H1 (cell line): ENCODE data around the gene DNM2. TPM values are rescaled to one million over a fixed set of nuclear protein-coding genes. Genes with fewer than 3 reads are reported as not detected.

Experiments
- CTCF ChIA-PET: fragments of 300-600 bp; sonication (Branson Sonifier 250); formaldehyde crosslinking; loops from one replicate; lab custom pipeline; 2021; ENCODE audit not compliant: partially characterized antibody; lab: Charles Lee
- POLR2A ChIA-PET: fragments of 300-600 bp; sonication (Branson Sonifier 250); formaldehyde crosslinking; loops from one replicate; lab custom pipeline; 2021; ENCODE audit warnings: inconsistent platforms; ENCODE audit not compliant: partially characterized antibody; lab: Charles Lee
- DNase-seq, 2 experiments: peaks; one replicate each; pipeline versions ENCODE4 v3.0.0 to v3.0.0-alpha.2; 2010 to 2022; ENCODE audit warnings: low spot score in 2 of 2, low read depth in 1 of 2, mixed read lengths in 1 of 2
- FAIRE-seq: peaks from 2 replicates; lab custom pipeline; 2011; peaks lifted over from hg19 to GRCh38; lab: Jason Lieb, UNC
- H2AFZ ChIP-seq: 2 replicates; pipeline ENCODE4 v1.8.1; 2012; ENCODE audit warnings: low read length, inconsistent platforms
- H2AK5ac ChIP-seq: 2 replicates; pipeline ENCODE4 v1.6.1; 2013; ENCODE audit warnings: low read depth, low read length
- H2BK120ac ChIP-seq: replicated peaks from 2 replicates; pipeline ENCODE3; 2013; ENCODE audit warnings: low read depth, low read length, inconsistent platforms
- H2BK12ac ChIP-seq: 2 replicates; pipeline ENCODE4 v1.6.1; 2013; ENCODE audit warnings: low read depth, low read length
- H2BK15ac ChIP-seq: 2 replicates; pipeline ENCODE4 v1.6.1; 2013; ENCODE audit warnings: low read length
- H2BK20ac ChIP-seq: 2 replicates; pipeline ENCODE4 v1.6.1; 2013; ENCODE audit warnings: low read length
- H2BK5ac ChIP-seq: 2 replicates; pipeline ENCODE4 v1.6.1; 2013; ENCODE audit warnings: low read depth, low read length
- H3K14ac ChIP-seq: 2 replicates; pipeline ENCODE4 v1.6.1; 2013; ENCODE audit warnings: inconsistent platforms; ENCODE audit not compliant: insufficient read length
- H3K18ac ChIP-seq: 2 replicates; pipeline ENCODE4 v1.6.1; 2013; ENCODE audit warnings: low read length; ENCODE audit errors: extremely low read depth
- H3K23ac ChIP-seq: 2 replicates; pipeline ENCODE4 v1.6.1; 2013; ENCODE audit warnings: inconsistent platforms; ENCODE audit not compliant: insufficient read length
- H3K23me2 ChIP-seq: 2 replicates; pipeline ENCODE4 v1.6.1; 2013; ENCODE audit warnings: low read depth, low read length
- H3K27ac ChIP-seq: 2 replicates; pipeline ENCODE4 v1.6.1; 2011; ENCODE audit warnings: low read depth, low read length, inconsistent platforms
- H3K27me3 ChIP-seq, 4 experiments: replicated peaks in 1 of 4; 1 replicate in 1 of 4; 2 replicates in 3 of 4; pipeline versions ENCODE4 v1.6.1 to v1.8.1; 2011 to 2013; ENCODE audit warnings: low read length in 3 of 4, mild to moderate bottlenecking in 3 of 4, inconsistent platforms in 2 of 4, mixed read lengths in 2 of 4, moderate library complexity in 1 of 4; ENCODE audit not compliant: control insufficient read depth in 3 of 4, insufficient read depth in 3 of 4; ENCODE audit errors: extremely low read depth in 1 of 4
- H3K36me3 ChIP-seq, 4 experiments: 2 replicates each; pipeline versions ENCODE4 v1.6.1 to v1.8.1; 2011 to 2013; ENCODE audit warnings: mild to moderate bottlenecking in 4 of 4, low read length in 3 of 4, moderate library complexity in 2 of 4, control low read depth in 1 of 4, inconsistent platforms in 1 of 4; ENCODE audit not compliant: insufficient read depth in 4 of 4, control insufficient read depth in 2 of 4
- H3K4ac ChIP-seq: replicated peaks from 2 replicates; pipeline ENCODE3; 2013; ENCODE audit warnings: low read length, low read depth, mixed read lengths, inconsistent platforms; ENCODE audit not compliant: insufficient read length
- H3K4me1 ChIP-seq, 4 experiments: replicated peaks in 1 of 4; 1 replicate in 1 of 4; 2 replicates in 3 of 4; pipeline versions ENCODE4 v1.6.1 to v1.8.1; 2011 to 2013; ENCODE audit warnings: low read length in 3 of 4, inconsistent platforms in 2 of 4, mixed read lengths in 1 of 4; ENCODE audit not compliant: insufficient read depth in 4 of 4, control insufficient read depth in 3 of 4
- H3K4me2 ChIP-seq, 2 experiments: 2 replicates each; pipeline versions ENCODE4 v1.6.1 to v1.8.1; 2011 to 2013; ENCODE audit warnings: low read depth in 2 of 2, low read length in 2 of 2, control low read depth in 1 of 2, inconsistent platforms in 1 of 2, mild to moderate bottlenecking in 1 of 2; ENCODE audit not compliant: insufficient read depth in 1 of 2
- H3K4me3 ChIP-seq, 4 experiments: fragments of 200-600, 300-600 bp in 1 of 4; sonication (generic), shearing (Covaris generic), sonication (Bioruptor Twin) in 1 of 4; 2 replicates each; pipeline versions ENCODE4 v1.5.1 to v1.8.1; 2011 to 2016; ENCODE audit warnings: low read length in 4 of 4, low read depth in 3 of 4, control low read depth in 2 of 4, inconsistent platforms in 2 of 4, mild to moderate bottlenecking in 2 of 4, mixed read lengths in 1 of 4, moderate library complexity in 1 of 4; ENCODE audit not compliant: insufficient read depth in 2 of 4; ENCODE audit errors: extremely low read depth in 1 of 4
- H3K56ac ChIP-seq: replicated peaks from 2 replicates; pipeline ENCODE3; 2013; ENCODE audit warnings: low read depth, mild to moderate bottlenecking, mixed read lengths, low read length, inconsistent platforms; ENCODE audit not compliant: insufficient read length
- H3K79me1 ChIP-seq: 2 replicates; pipeline ENCODE4 v1.6.1; 2013; ENCODE audit warnings: low read depth, low read length, control low read depth
- H3K79me2 ChIP-seq, 2 experiments: 2 replicates each; pipeline versions ENCODE4 v1.6.1 to v1.8.1; 2012 to 2013; ENCODE audit warnings: low read length in 2 of 2, mild to moderate bottlenecking in 2 of 2, inconsistent platforms in 1 of 2; ENCODE audit not compliant: insufficient read depth in 2 of 2, control insufficient read depth in 1 of 2
- H3K9ac ChIP-seq, 4 experiments: replicated peaks in 1 of 4; 1 replicate in 1 of 4; 2 replicates in 3 of 4; pipeline versions ENCODE4 v1.6.1 to v1.8.1; 2011 to 2013; ENCODE audit warnings: low read depth in 3 of 4, low read length in 3 of 4, control low read depth in 2 of 4, mild to moderate bottlenecking in 2 of 4, moderate library complexity in 2 of 4, inconsistent platforms in 1 of 4; ENCODE audit errors: extremely low read depth in 1 of 4
- H3K9me3 ChIP-seq, 2 experiments: 2 replicates each; pipeline versions ENCODE4 v1.6.1 to v1.8.1; 2012 to 2013; ENCODE audit warnings: mild to moderate bottlenecking in 2 of 2, moderate library complexity in 2 of 2, control low read depth in 1 of 2, inconsistent platforms in 1 of 2, low read depth in 1 of 2, low read length in 1 of 2, mixed read lengths in 1 of 2; ENCODE audit not compliant: insufficient read depth in 2 of 2
- H4K20me1 ChIP-seq, 2 experiments: replicated peaks in 1 of 2; 2 replicates each; pipeline versions ENCODE3 to v1.8.1; 2011 to 2013; ENCODE audit warnings: inconsistent platforms in 2 of 2, low read length in 2 of 2, mild to moderate bottlenecking in 1 of 2; ENCODE audit not compliant: insufficient read depth in 2 of 2, control insufficient read depth in 1 of 2
- H4K5ac ChIP-seq: 2 replicates; pipeline ENCODE4 v1.6.1; 2013; ENCODE audit warnings: low read length, low read depth, mixed read lengths, inconsistent platforms; ENCODE audit not compliant: insufficient read length
- H4K8ac ChIP-seq: 2 replicates; pipeline ENCODE4 v1.8.0; 2013; ENCODE audit warnings: mild to moderate bottlenecking, moderate library complexity, low read length, inconsistent platforms; ENCODE audit not compliant: insufficient read depth; ENCODE audit errors: extremely low read depth
- H4K91ac ChIP-seq: replicated peaks from 2 replicates; pipeline ENCODE3; 2013; ENCODE audit warnings: low read length, mixed read lengths, inconsistent platforms; ENCODE audit not compliant: insufficient read length
- POLR2AphosphoS5 ChIP-seq: IDR thresholded peaks from 2 replicates; pipeline ENCODE4 v1.6.1; 2011; ENCODE audit warnings: low read depth, low read length
- SP4 ChIP-seq: IDR thresholded peaks from 2 replicates; pipeline ENCODE4 v1.6.1; 2012; ENCODE audit warnings: low read length, inconsistent platforms
- WGBS, 2 experiments: shearing (Covaris generic) in 1 of 2; methylation state at CpG; one replicate each; pipeline versions ENCODE4 v1.1.6 to v1.1.7; 2013 to 2015; ENCODE audit warnings: low lambda C conversion rate in 2 of 2, mixed read lengths in 2 of 2, inconsistent platforms in 1 of 2, low coverage in 1 of 2, missing lambda C conversion rate in 1 of 2; ENCODE audit not compliant: insufficient replicate concordance in 2 of 2, insufficient coverage in 1 of 2, insufficient read length in 1 of 2; ENCODE audit errors: extremely low coverage in 1 of 2, missing lambda C conversion rate in 1 of 2; 5-methylcytosine and 5-hydroxymethylcytosine counted together
- polyA plus RNA-seq, 7 experiments: library from polyadenylated mRNA; depleted of rRNA in 3 of 7; stranded (reverse) in 5 of 7; unstranded in 2 of 7; fragments of >200 nt in 5 of 7; fragments of 200-250 nt in 2 of 7; gene quantifications; 1 replicate in 5 of 7; 2 replicates in 1 of 7; 4 replicates in 1 of 7; pipeline versions ENCODE4 v1.2.1 to v1.2.3, GENCODE V29; 2011 to 2013; ENCODE audit warnings: missing spikeins in 2 of 7, mixed read lengths in 2 of 7
- total RNA-seq: library from RNA; stranded (reverse); fragmentation: NEBNext Ultra II Directional; extraction: Animal tissue kit (Norgen Biotek cat#: 25700); gene quantifications from 2 replicates; pipeline ENCODE4 v1.2.1, GENCODE V29; 2021

Gene DNM2
- total and polyA plus RNA-seq, 2 of the 8 experiments (the other 6 are each of a cell fraction or from before 2014, with no cell fraction given) = 61.9 to 120 TPM

GRCh38 chr19:10677751-10678150 is 40.1 kb upstream of the DNM2 start:
- Histone ChIP-seq H2BK120ac (no peak overlapping the region), H3K23me2 (no peaks in the 10 kb centered on the region), H3K9me3 (no peaks in the 10 kb centered on the region), H3K79me2 (peaks cover 4 to 91% of the 10 kb centered on the region in 2 experiments; a peak in 3 of 4 replicates), H3K36me3 (peaks cover 72 to 90% (median 86%) of the 10 kb centered on the region in 4 experiments), H3K27ac (no peak overlapping the region), H4K8ac (no peak overlapping the region), H3K4me1 (no peaks in the 10 kb centered on the region; a peak in 2 of 7 replicates), H4K20me1 (peaks cover 27 to 37% of the 10 kb centered on the region in 2 experiments), H3K9ac (no peak overlapping the region), H3K56ac (no peak overlapping the region), H2BK15ac (no peak overlapping the region), H3K4me2 (no peak overlapping the region), H3K14ac (no peak overlapping the region), H2AK5ac (no peak overlapping the region), H3K23ac (no peak overlapping the region), H3K4me3 (no peak overlapping the region), H2BK5ac (no peak overlapping the region), H2BK12ac (no peak overlapping the region), H2AFZ (no peak overlapping the region), H4K5ac (no peak overlapping the region), H3K27me3 (no peaks in the 10 kb centered on the region), H3K4ac (no peak overlapping the region), H3K79me1 (peaks cover 7% of the 10 kb centered on the region), H3K18ac (no peak overlapping the region), H2BK20ac (no peak overlapping the region), H4K91ac (no peak overlapping the region)
- WGBS, 2 experiments = 88% methylated on average over 13 of the region's 13 CpGs; no CpG with 5 or more reads in 1 of the 2 experiments
- DNase-seq = no peak
- no peak for FAIRE-seq
- no peak for TF ChIP-seq SP4
- peak; percentile 71; the same call in 1 of the 2 replicates for TF ChIP-seq POLR2AphosphoS5
- POLR2A ChIA-PET = interaction anchor here (1.2 to 59.0 kb wide), 3 partner anchors 9 to 53 kb away, joined by 4 to 1874 read pairs (median 1874); partner anchors contain the start of genes DNM2, ILF3, QTRT1 and SLC44A2
- CTCF ChIA-PET = interaction anchor here (0.5 to 3.5 kb wide), 6 partner anchors 22 to 148 kb away, joined by 3 to 13 read pairs (median 6); no protein-coding TSS in a partner anchor
